GM21717 (cell line): ENCODE data around the gene KTN1.

Experiments
- ATAC-seq: cut with Tn5 transposase; IDR thresholded peaks from one replicate; pipeline ENCODE4 v1.9.1; 2021; ENCODE audit warnings: mild to moderate bottlenecking, moderate library complexity; ENCODE audit not compliant: unreplicated experiment

Gene KTN1, protein sequence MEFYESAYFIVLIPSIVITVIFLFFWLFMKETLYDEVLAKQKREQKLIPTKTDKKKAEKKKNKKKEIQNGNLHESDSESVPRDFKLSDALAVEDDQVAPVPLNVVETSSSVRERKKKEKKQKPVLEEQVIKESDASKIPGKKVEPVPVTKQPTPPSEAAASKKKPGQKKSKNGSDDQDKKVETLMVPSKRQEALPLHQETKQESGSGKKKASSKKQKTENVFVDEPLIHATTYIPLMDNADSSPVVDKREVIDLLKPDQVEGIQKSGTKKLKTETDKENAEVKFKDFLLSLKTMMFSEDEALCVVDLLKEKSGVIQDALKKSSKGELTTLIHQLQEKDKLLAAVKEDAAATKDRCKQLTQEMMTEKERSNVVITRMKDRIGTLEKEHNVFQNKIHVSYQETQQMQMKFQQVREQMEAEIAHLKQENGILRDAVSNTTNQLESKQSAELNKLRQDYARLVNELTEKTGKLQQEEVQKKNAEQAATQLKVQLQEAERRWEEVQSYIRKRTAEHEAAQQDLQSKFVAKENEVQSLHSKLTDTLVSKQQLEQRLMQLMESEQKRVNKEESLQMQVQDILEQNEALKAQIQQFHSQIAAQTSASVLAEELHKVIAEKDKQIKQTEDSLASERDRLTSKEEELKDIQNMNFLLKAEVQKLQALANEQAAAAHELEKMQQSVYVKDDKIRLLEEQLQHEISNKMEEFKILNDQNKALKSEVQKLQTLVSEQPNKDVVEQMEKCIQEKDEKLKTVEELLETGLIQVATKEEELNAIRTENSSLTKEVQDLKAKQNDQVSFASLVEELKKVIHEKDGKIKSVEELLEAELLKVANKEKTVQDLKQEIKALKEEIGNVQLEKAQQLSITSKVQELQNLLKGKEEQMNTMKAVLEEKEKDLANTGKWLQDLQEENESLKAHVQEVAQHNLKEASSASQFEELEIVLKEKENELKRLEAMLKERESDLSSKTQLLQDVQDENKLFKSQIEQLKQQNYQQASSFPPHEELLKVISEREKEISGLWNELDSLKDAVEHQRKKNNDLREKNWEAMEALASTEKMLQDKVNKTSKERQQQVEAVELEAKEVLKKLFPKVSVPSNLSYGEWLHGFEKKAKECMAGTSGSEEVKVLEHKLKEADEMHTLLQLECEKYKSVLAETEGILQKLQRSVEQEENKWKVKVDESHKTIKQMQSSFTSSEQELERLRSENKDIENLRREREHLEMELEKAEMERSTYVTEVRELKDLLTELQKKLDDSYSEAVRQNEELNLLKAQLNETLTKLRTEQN (N-terminal part only)

DNA sequence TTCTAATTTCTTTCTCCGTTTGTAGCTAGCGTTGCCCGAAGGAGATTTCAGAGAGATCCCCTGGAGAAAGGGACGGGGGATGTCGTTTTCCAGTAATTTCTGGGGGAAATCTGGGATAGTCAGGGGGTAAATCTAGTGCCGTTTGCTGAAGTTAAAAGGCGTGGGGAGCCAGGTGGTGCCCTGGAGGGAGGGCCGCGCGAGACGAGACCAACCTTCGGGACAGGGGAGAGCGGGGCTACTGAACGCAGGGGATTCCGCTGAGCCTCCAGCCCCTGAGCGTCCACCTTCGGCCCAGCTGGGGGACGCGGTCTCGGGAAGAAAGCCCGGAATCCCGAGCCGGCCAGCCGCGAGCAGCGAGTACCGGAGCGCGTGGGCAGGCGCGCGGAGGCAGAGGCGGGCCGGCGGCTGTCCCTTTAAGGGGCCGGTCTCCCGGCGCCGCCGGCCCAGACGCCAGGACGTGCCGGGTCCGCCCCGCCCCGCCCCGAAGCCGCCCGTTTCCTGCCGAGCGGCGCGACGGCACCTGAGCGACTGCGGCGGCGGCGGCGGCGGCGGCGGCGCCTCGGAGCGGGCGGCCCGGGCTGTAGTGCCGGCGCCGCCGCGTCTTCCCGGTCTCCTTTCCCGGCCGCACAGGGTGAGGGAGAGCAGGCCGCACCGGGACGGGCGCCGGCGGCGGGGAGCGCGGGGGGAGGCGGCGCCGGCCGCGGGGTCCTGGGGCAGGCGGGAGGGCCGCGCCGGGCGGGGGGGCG, at the start of gene KTN1:
TSS of gene KTN1 (plus strand) at position 484 of the 746 bp plus-strand sequence. CDS start 31,842 bp downstream, outside the sequence.
- ATAC-seq: peak; percentile 81

DNA sequence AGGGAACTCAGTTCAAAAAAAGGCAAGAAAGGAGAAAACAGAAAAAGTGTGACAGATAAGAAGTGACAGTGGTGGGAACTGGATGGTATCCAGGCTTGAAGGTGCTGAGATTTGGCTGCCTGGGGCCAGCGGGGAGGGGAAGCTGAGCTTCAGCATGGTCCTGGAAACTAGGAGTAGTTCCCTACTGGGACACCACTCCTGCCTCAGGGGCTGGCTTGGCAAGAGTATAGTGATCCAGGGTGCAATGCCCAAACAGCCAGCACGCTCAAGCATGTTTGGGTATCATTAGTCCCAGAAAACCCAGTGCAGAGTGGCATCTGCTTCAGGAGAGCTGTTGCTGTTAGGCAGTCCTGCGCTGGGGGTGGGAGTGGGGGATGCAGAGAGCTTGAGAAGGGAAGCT, 49.5 kb upstream of the KTN1 start:
- no peak for ATAC-seq

DNA sequence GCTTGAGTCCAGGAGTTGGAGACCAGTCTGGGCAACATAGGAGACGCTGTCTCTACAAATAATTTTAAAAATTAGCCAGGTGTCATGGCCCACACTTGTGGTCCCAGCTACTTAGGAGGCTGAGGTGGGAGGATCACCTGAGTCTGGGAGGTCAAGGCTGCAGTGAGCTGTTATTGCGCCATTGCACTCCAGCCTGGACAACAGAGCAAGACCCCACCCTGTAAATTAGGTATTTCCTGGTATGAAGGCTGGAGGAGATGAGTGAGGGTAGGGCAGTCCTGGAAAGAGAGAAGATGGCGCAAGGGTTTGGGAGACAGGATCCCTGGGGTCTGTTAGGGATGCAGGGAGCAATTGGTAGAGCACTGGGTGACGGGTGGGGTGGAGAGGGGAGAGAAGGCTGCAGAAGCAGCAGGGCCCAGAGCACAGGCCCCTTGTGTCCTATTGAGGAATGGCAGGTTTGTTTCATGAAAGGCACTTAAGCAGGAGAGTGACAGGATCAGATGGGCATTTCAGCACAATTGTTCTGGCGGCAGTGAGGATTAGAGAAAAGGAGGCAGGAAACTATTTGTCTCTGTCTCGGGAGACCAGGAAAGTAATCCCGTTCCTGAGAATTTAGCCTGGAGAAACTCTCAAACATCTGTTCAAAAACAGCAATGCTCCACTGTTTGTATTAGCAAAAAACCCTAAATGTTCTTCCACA, 47.2 kb upstream of the KTN1 start:
- no peak for ATAC-seq

DNA sequence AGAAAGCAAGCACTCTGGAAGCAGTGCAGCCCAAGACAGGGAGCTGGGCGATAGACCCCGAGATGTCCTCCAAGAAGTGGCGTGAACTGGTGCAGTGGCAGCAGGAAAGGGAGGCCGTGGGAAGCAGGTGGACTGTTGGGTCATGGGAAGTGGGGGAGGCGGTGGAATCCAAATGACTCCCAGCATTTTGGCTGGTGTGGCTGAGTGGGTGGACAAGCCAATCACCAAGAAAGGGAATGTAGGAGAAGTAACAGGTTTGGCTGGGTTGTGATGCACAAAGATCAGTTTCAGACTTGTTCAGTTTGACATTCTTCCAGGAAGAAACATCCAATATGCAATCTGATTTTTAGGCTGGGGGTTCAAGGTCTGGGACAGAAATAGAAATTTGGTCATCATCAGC, 46.0 kb upstream of the KTN1 start:
- ATAC-seq: no peak

DNA sequence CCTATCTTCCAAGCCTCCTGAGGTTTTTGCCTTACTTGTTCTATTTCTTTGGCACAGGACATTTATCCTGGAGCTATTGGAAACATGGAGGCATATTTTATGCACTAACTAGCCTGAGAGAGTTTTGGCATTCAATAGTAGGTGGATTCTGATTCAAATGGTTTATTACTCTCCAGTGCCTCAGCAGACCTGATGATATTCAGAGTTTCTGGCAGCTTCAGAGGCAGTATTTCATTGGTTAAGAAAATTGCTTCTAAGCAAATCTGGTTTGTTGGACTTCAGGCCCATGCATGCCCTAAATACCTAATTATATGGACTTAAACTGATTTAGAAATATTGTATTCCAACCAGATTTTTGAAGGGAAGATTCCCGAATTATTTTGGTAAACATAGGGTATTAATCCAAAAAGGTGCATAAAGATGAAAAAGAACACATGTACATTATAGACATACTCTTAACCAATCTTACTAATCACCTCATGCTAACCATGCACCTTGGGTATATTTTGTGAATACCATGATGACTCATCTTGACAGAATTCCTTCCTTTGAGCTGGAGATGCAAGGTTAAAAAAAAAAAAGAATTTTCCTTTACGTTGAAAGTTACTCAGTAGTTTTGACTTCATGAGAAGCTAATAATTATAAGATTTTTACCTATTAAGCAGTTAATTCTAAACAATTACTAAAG, 44.3 kb upstream of the KTN1 start:
- no peak for ATAC-seq

DNA sequence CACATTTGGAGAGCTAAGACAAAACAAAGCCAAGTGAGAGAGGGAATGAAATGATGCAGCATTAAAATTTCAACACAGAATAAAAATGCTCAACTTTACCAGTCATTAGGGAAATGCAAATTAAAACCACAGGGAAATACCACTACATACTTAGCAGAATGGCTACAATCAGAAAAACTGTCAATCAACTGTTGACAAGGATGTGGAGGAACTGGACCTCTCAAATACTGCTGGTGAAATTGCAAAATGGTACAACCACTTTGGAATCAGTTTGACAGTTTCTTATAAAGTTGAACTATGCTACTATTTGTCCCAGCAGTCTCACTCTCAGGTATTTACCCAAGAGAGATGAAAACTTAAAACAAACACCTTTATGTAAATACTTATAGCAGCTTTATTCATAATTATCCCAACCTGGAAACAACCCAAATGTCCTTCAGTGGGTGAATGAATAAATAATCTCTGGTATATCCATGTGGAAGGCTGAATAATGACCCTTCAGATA, 43.8 kb upstream of the KTN1 start:
- ATAC-seq: no peak

DNA sequence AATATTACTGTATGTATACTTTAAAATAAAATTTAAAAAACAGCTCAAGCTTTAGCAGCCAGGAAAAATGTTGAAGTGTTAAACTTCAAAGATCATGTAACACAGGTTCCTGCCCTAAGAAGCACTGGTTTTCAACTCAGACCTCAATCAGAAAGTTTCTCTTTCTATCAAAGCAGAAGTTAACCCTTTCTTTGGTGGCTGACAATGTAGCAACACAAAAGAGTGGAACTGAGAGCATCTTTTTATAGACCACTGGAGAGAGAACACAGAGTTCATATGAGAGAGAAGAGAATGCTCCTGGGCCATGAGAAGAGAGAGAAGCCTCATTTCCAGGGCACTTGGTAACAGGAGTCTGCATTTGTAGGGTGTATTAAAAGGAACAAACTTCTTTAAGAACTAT, 42.2 kb upstream of the KTN1 start:
- no peak for ATAC-seq

DNA sequence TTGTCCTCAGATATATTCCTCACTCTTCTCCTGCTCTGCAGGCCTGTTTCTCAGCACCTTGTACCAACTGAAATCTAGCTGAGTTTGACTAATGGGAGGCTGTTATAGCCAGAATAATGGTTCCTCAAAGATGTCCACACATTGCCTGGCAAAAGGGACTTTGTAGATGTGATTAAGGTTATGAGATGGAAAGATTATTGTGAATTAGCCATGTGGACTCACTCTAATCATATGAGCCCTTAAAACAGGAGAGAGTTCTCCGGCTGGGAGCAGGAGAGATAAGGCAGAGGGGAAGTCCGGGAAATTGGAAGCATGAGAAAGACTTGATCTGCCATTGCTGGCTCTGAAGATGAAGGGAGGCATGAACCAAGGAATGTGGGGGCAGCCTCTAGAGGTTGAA, 40.0 kb upstream of the KTN1 start:
- ATAC-seq: no peak

DNA sequence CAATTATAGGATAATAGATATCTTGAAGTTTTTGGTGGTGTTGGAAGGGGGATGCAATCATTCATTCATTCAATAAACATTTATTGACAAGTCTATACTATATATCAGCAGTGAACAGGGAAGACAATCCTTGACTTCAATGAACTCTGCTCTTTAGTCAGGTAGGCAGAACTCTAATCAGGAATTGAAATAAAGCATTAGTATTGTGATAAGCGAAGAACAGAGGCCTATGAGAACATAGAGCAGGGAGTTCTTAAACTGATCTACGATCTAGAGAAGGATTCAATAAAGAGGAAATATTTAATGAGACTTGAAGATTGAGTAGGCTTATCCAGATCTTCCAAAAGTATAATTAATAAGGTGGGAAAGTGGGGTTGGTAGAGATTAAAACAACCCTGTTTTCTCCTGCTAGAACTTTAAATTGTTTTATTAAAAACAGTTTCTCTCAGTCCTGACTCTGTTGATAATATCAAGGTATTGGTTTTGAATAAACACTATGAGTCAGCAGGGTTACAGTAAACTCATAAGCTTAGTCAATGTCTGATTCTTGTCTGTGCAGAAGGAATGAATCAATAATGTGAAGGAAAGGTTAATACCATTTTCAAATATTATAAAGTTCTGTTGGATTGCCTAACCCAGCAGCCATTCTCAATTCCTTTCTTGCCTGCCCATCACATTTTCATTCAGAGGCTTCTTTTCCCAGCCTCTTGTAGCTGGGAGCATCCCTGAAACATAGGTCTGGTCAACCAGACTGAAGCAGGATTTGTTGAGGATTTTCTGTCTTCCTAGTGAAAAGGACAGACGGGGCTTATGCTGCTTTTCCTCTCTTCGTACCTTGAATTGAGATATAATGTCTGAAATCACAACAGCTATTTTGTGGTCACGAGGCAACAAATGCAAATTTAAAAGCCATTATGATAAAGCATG, 38.9 kb upstream of the KTN1 start:
- ATAC-seq: no peak

DNA sequence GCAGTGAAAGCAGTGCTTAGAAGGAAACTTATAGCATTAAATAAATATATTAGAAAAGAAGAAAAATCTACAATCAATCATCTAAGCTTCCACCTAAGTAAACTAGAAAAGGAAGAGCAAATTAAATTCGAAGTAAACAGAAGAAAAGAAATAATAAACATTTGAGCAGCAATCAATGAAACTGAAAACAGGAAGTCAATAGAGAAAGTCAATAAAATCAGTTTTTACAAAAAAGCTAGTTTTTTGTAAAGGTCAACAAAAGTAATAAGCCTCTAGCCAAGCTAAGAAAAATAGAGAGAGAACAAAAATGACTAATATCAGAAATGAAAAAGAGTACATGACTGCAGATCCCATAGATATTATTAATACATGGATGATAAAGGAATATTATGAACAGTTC, 34.2 kb upstream of the KTN1 start:
- ATAC-seq: no peak

DNA sequence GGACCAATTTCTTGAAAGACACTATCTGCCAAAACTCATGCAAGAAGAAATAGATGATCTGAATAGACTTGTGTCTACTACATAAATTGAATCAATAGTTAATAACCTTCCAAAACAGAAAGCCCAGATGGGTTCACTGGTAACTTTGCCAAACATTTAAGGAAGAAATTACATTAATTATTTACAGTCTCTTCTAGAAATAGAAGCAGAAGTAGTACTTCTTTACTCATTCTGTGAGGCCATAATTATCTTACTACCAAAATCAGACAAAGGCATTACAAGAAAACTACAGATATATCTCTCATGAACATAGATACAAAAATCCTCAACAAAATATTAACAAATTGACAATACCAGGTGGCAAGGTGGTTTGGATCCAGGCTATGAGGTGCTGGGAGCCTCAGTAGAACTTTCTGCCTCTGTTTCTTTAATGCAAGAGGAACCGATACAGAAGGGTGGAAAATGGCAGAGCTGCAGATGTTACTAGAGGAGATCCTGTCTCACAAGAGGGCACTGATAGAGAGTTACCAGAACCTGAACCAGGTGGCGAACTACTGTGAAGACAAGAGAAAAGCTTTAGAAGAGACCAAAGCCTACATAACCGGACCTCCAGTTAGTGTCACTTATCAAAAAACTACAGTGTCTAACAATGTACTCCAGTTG, 33.7 kb upstream of the KTN1 start:
- peak; percentile 65 for ATAC-seq

DNA sequence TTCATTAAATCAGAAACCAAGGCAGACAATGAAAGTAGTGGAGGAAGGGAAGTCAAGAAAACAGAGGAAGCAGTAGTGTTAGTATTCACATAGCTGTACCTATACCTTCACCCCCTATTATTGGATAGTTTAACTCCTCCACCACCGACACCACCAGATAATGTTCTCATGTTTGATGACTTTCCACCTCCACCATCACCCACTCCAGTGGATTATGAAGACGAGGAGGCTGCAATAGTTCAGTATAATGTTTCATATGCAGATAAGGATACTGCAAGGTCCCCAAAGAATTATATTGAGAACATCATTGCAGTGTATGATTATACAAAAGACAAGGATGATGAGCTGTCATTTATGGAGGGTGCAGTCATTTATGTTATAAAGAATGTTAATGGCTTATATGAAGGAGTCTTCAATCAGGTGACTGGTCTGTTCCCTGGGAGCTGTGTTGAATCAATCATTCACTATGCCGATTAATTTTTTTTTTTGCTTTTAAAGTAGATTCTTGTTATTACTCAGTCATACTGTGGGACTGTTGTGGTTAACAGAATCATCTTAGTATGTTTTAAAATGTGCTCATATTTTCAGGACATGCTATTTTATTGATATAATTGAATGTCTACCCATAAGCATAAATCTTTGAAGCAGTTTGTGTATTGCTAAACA, 32.2 kb upstream of the KTN1 start:
- ATAC-seq: no peak

DNA sequence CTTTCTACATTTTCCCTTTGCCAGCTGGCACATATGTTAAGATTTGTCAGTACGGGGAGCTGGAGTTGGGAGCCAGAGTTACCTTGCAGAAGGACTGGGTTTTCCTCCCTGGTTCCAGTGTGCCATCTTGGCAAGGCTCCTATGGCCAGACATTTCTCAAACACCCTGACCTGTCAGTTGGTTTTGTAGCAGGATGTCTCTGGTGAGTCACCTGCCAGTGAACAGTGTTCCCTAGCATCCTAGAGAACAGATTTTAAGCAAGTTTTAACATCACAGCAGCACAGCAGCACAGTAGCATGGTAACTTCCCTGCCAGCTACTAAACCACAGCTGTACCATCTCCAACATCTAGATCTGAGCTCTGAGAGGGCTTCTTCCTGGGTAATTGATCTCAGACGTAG, 26.2 kb upstream of the KTN1 start:
- no peak for ATAC-seq

DNA sequence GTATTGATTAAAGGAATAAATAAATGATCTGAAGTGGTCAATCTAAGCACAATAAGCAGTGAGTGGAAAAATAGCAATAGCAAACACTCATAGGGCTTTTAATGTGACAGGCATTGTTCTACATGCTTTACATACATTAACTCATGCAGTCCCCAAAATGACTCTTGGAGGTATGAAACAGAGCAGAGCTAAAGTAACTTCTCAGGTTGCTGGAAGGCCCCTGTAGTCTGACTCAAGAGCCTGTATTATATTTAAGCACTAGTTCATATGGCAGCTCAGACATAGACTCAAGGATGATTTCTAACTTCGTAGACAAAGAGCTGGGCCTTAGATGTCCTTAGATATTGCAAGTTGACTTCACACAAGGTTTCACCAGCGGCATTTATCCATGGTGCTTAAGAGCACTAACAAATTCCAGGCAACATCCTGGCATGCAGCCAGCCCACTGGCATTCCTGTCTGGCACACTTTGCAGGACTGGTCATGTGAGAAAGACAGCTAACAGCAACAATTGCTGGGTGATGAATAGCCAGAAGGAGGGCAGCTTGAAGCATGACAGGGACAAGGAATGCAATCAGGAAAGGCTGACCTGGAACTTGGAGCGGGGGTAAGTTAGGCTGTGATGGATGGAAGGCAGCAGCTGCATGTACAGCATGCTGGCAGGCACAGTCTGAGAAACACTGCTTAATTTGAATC, 22.9 kb upstream of the KTN1 start:
- ATAC-seq: no peak

DNA sequence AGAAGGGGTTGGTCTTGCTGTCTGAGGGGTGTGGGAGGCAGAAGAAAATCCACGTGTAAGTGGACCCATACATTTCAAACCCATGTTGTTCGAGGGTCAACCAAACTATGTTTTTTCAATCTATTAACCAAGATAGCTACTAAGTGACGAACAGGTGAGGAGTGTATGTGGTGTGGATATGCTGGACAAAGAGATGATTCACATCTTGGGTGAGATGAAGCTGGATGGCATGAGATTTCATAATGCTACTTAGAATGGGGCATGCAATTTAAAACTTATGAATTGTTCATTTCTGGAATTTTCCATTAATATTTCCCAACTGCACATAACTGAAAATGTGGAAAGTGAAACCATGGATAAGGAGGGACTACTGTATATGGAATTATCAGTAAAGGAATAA, 17.9 kb upstream of the KTN1 start:
- ATAC-seq: no peak

DNA sequence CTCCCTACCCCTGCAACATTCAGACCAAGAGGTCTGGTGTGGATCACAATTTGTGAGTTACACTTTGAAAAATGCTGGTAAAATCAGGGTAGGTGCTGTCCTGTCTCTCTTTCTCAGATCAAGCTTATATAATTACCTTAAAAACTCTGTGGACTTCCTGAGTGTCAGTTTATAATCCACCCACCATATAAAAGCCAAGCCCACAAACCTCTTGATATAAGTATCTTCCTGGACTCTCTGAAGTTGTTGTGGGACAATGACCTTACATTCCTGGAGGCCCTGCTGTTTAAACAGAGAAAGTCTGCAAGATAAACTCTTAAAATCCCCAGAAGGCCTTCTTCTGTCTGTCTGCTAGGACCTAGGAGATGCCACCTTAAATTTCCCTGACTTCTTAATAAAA, 11.4 kb upstream of the KTN1 start:
- no peak for ATAC-seq
